ACC112 (cell line): Measurements from ENCODE around the gene MGA.

ENCODE experiments used
- H2AFZ ChIP-seq: fragments of 200-600 bp; sonication (generic); one replicate; pipeline ENCODE4 v1.6.0; 2017; ENCODE audit warnings: antibody characterized with exemption, low read length; ENCODE audit not compliant: unreplicated experiment
- H3K27ac ChIP-seq: fragments of 200-600 bp; sonication (generic); 2 replicates; pipeline ENCODE4 v1.5.1; 2014; ENCODE audit warnings: low read depth, mild to moderate bottlenecking, antibody characterized with exemption, low read length, moderate library complexity
- H3K27me3 ChIP-seq: fragments of 200-600 bp; sonication (generic); 2 replicates; pipeline ENCODE4 v1.6.1; 2014; ENCODE audit warnings: mild to moderate bottlenecking, antibody characterized with exemption, low read length, moderate library complexity, mixed read lengths; ENCODE audit not compliant: insufficient read depth
- H3K36me3 ChIP-seq: fragments of 200-600 bp; sonication (generic); 2 replicates; pipeline ENCODE4 v1.6.1; 2016; ENCODE audit warnings: mild to moderate bottlenecking, antibody characterized with exemption, low read length, moderate library complexity, mixed read lengths; ENCODE audit not compliant: insufficient read depth
- H3K4me1 ChIP-seq: fragments of 200-600 bp; sonication (generic); one replicate; pipeline ENCODE4 v1.6.1; 2016; ENCODE audit warnings: low read length, mixed read lengths; ENCODE audit not compliant: insufficient read depth, unreplicated experiment, control insufficient read depth
- H3K4me3 ChIP-seq: fragments of 200-600 bp; sonication (generic); 2 replicates; pipeline ENCODE4 v1.5.1; 2014; ENCODE audit warnings: mild to moderate bottlenecking, low read depth, low read length
- H3K79me2 ChIP-seq: fragments of 200-600 bp; sonication (generic); one replicate; pipeline ENCODE4 v1.6.0; 2016; ENCODE audit warnings: low read length; ENCODE audit not compliant: control insufficient read depth, unreplicated experiment, insufficient read depth

MGA gene

GRCh38 chr15:41660235-41661077 is at the start of gene MGA:
MGA (plus strand) TSS chr15:41660405.
- H3K79me2 ChIP-seq = peaks cover 68% of the 10 kb centered on the region

DNA sequence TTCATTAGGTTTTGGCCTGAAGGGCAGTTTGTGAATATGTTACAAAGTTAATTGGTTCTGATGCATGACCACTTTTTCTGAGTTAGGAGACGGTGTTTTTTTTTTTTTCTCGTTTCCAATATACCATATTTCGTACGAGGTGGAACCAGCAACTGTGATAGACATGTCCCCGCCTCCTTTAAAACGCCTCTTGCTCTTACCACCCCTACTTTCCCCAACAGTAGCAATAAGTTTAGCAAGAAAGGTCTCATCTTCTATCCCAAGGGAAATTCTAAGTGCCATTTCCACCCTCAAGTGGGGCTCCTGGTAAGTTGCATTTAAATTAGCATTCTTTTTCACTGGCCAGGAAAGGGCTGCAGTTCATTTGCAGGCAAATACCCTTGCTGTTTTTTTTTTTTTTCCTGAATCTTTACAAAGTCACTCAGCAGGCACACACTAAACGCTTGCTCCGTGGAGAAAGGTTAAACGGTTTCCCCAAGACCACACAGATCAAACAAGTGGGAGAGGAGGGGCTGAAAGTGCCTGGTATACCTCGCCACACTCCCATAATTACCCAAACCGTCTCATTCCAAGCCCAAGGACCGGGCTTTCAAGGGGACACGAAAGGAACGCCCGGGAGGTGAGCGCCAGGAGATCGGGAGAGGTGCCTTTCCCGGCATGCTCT is 39.5 kb upstream of the MGA start:
- H2AFZ ChIP-seq = peak overlapping the region; percentile 89
- H3K4me3 ChIP-seq = peak overlapping the region; percentile 80
- peaks cover 9% of the 10 kb centered on the region for H3K4me1 ChIP-seq
- peak overlapping the region; percentile 92 for H3K27ac ChIP-seq
- peaks cover 20% of the 10 kb centered on the region for H3K79me2 ChIP-seq
- H3K27me3 ChIP-seq = no peaks in the 10 kb centered on the region
- peaks cover 4% of the 10 kb centered on the region; the same call in 1 of the 2 replicates for H3K36me3 ChIP-seq

More at GRCh38 chr15:41660235-41661077, at the start of gene MGA:
- H3K27me3 ChIP-seq = no peaks in the 10 kb centered on the region
- H2AFZ ChIP-seq = peak within 1 kb of the TSS; percentile 74
- peak within 1 kb of the TSS; percentile 91 for H3K4me3 ChIP-seq
- H3K36me3 ChIP-seq = no peaks in the 10 kb centered on the region
- peak within 1 kb of the TSS; percentile 89 for H3K27ac ChIP-seq
- peaks cover 37% of the 10 kb centered on the region for H3K4me1 ChIP-seq

DNA sequence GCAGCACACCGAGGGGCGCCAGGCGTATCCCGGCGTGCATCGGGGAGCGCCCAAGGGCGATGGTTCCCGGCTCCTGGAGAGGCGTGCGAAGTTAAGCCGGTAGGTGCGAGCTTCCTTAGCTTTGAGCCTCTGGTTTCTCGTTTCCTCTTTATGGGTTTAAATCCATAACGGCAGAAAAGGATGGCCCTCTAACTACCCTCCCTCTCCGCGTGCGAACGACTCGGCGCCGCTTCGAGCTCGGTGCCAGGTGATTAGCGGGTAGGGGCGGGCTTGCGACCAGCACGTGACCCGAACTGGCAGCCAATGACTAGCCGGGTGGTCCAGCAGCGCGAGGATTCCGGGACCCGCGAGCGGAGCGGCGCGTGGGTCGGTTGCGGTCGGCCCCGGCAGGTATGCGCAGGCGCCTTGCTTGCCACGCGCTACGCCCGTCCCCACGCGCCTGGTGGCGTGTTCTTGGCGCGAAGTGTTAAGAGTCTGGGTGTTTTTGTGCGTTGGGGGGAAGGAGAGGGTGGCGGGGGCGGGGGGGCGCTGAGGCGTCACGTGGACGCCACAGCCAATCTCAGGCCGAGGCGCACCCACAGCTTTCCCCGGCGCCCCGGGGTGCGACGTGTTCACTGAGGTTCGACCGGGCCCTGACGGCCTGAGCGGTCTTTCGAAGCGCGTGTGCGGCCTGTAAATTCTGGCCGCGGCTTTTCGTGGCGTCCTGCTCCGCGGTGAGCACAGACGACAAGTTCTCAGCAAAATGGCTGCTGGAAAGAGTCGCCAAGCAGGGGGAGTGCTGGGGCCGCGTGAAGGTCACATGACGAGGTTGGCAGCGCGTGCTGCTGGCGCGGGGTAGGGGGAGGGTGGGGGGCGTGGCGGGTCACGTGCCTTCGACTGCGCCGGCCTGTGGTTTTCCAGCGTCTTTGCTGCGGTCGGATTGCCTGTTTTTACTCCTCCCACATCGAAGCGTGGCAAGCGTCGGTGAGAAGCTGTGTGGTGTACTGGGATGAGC is 38.7 kb upstream of the MGA start:
- peak overlapping the region; percentile 89 for H2AFZ ChIP-seq
- H3K4me1 ChIP-seq = peaks cover 9% of the 10 kb centered on the region
- H3K27ac ChIP-seq = peak overlapping the region; percentile 92

GRCh38 chr15:41622901-41623300 is 37.3 kb upstream of the MGA start:
- H3K36me3 ChIP-seq = no peaks in the 10 kb centered on the region
- no peak overlapping the region for H2AFZ ChIP-seq
- H3K4me1 ChIP-seq = peaks cover 9% of the 10 kb centered on the region
- H3K27me3 ChIP-seq = no peaks in the 10 kb centered on the region
- H3K27ac ChIP-seq = peak overlapping the region; percentile 92; the same call in 1 of the 2 replicates
- H3K79me2 ChIP-seq = peaks cover 32% of the 10 kb centered on the region
- peak overlapping the region; percentile 80 for H3K4me3 ChIP-seq

More for the DNA sequence above, 38.7 kb upstream of the MGA start:
- Histone ChIP-seq H3K79me2 (peaks cover 20% of the 10 kb centered on the region), H3K4me3 (peak overlapping the region; percentile 80), H3K27me3 (no peaks in the 10 kb centered on the region), H3K36me3 (peaks cover 4% of the 10 kb centered on the region; the same call in 1 of the 2 replicates)

- Histone ChIP-seq H3K27me3 (no peaks in the 10 kb centered on the region), H3K4me1 (peaks cover 14% of the 10 kb centered on the region), H3K27ac (no peak overlapping the region), H3K4me3 (no peak overlapping the region), H3K79me2 (peaks cover 67% of the 10 kb centered on the region), H2AFZ (no peak overlapping the region), H3K36me3 (no peaks in the 10 kb centered on the region)
These were observed 33.0 kb upstream of the MGA start for GRCh38 chr15:41627203-41627602.

- H3K4me1 ChIP-seq = peaks cover 6% of the 10 kb centered on the region
- H2AFZ ChIP-seq = no peak overlapping the region
- no peak overlapping the region for H3K27ac ChIP-seq
- H3K27me3 ChIP-seq = no peaks in the 10 kb centered on the region
- no peak overlapping the region for H3K4me3 ChIP-seq
- no peaks in the 10 kb centered on the region for H3K36me3 ChIP-seq
- H3K79me2 ChIP-seq = peaks cover 68% of the 10 kb centered on the region
These were observed 30.7 kb upstream of the MGA start for GRCh38 chr15:41629463-41629862.

DNA sequence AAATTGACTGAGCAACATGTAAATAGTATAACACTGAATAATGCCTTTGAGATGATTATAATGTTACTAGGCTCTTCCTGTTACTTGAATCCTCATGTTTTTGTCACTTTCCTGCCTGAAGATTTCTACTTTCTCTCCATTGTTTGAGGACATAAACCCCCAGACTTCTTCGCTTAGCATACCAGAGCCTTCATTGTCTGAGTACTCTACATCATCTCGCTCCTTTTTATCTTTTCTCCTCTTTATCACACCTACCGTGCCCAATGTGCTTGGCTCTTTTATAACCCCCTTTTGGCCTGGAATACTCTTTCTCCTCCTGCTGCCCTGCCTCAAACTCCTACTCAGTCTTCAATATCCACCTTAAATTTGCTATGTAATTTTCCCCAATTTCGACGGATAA is 30.3 kb upstream of the MGA start:
- Histone ChIP-seq H3K36me3 (no peaks in the 10 kb centered on the region), H3K4me1 (peaks cover 6% of the 10 kb centered on the region), H3K79me2 (peaks cover 70% of the 10 kb centered on the region), H3K4me3 (no peak overlapping the region), H2AFZ (no peak overlapping the region), H3K27ac (no peak overlapping the region), H3K27me3 (no peaks in the 10 kb centered on the region)

DNA sequence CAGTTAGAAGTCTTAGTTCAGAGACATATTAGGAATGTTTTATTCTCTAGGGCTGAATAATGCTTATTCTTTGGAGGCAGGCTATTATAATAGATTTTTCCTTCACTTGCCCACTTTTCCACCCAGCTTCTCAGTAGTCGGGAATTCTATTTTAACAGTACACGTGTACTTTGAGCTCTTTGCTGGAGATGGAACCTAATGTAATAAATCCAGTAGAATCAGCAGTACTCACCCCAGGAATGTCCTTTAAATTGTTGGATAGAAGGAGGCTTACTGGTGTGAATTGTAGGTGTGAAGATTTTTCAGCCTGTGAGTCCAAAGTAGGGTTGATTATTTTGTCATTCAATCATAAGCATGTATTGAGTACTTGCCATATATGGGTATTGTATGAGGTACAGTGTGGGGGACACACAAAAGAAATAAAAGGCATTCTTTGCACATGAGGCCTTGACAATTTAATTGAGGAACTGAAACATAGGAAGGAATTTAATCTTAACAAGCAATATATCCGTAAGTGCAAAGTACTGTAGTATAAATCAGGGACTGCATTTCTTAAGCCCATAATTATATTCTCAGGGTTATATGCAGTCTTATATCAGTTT is 29.5 kb upstream of the MGA start:
- Histone ChIP-seq H3K4me3 (no peak overlapping the region), H3K27me3 (no peaks in the 10 kb centered on the region), H3K79me2 (peaks cover 76% of the 10 kb centered on the region), H3K36me3 (no peaks in the 10 kb centered on the region), H3K27ac (no peak overlapping the region), H2AFZ (no peak overlapping the region), H3K4me1 (peaks cover 6% of the 10 kb centered on the region)

GRCh38 chr15:41631880-41632470 is 28.2 kb upstream of the MGA start:
- Histone ChIP-seq H2AFZ (no peak overlapping the region), H3K36me3 (no peaks in the 10 kb centered on the region), H3K4me3 (no peak overlapping the region), H3K27ac (no peak overlapping the region), H3K79me2 (peaks cover 79% of the 10 kb centered on the region), H3K4me1 (peaks cover 6% of the 10 kb centered on the region), H3K27me3 (no peaks in the 10 kb centered on the region)
